GM19455 (cell line): ENCODE results near the gene MOB2.

ENCODE experiments used
- ATAC-seq: cut with Tn5 transposase; IDR thresholded peaks from one replicate; pipeline ENCODE4 v1.9.1; 2021; ENCODE audit not compliant: unreplicated experiment

The MOB2 gene

DNA sequence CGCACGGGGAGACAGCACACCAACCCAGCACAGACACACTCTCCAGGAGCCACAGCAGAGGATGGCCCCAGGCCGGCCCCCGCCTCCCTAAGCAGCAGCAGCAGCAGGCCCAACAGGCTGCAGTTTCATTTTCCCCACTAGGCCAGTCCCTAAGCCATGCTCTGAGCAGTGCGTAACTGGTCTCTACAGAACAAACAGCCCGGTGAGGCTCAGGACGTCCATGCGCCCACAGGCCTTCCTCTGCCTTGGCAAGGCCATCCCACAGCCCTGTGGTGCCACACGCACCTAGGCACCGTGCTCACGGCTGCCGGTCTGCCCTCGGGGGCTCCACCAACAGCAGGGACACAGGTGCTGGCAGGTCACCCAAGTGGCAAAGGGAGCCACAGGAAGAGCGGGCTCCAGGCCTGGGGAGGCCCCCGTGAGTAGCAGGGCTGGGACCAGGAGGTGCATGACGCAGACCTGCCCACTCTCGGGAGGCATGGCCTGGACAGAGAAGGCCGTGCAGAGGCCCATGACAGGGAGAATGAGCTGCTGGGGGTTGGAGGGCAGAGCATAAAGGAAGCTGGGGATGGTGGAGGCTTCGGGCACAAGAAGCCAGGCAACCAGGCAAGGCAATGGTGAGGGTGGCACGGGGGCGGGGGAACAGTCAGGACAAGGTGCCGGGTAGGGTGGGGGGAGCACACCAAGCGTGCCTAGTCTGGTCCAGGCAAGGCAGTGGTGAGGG, 1.4 kb upstream of the MOB2 start:
- no peak for ATAC-seq

- no peak for ATAC-seq
Observed at GRCh38 chr11:1487091-1487850, 692 bp upstream of the MOB2 start.

DNA sequence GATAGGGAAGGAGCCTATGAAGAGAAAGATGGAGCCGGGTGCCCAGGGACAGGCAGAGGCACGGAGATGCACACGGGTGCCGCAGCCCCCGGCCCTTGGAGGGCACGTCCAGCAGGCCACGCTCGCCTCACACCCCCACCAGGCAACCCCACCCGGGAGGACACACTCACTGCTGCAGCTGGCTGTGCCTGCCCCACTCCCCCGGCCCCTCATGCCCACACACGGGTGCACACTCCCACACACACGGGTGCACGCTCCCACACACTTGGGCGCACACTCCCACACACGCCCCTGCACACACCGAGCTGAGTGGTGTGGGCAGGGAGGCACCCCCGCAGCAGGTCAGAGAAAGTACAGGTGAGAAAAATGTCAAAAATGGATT, 1.1 kb downstream of the MOB2 start:
- no peak for ATAC-seq

- ATAC-seq, result no peak
Observed at GRCh38 chr11:1484695-1485503, 1.7 kb downstream of the MOB2 start.

- no peak for ATAC-seq
Observed at GRCh38 chr11:1484061-1484671, 2.4 kb downstream of the MOB2 start.

- ATAC-seq, result no peak
Observed at GRCh38 chr11:1483445-1483961, 3.1 kb downstream of the MOB2 start.

- ATAC-seq, result no peak
Observed at GRCh38 chr11:1482581-1483444, 3.8 kb downstream of the MOB2 start.

DNA sequence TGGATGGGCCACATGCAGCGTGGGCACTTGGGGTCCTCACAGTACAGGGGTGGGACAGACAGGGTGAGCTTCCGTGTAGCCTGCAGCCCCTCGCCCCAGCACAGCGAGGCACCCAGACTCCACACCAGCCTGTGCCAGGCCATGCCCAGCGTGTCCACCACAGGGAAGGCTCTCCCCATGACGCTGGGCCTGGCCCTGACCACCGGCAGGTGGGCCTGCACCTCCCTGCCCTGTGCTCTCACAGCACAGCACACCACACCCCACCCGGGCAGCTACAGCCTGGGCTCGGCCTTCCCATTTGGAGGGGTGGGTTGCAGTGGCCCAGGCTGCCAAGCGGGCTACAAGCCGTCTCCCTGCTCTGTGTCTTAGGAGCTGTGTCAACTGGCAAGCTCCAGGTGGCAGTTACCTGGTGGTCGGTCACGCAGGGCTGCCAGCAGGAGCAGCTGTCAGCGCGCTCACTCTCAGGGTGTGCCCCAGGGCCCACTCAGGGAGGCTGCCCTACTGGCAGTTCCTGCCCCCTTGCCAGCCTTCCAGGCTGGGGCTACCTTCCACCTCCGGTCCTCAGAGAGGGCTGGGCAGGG, 4.6 kb downstream of the MOB2 start:
- ATAC-seq, result no peak

DNA sequence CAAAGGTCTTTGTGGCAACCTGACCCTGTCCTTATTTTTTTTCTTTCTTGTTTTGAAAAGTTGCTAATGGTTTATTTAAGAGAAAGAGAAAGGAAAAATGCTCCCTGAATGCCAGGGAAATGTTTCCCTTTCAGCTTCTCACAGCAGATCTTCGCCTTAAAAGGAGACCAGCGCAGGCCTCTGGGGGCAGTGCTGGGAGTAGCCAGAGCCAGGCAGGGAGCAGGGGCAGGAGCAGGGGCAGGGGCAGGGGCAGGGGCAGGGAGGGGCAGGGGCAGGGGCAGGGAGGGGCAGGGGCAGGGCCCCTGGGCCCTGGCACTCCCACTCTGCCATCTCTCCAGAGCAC, 5.1 kb downstream of the MOB2 start:
- no peak for ATAC-seq

- no peak for ATAC-seq
Observed at GRCh38 chr11:1480555-1481482, 5.8 kb downstream of the MOB2 start.

DNA sequence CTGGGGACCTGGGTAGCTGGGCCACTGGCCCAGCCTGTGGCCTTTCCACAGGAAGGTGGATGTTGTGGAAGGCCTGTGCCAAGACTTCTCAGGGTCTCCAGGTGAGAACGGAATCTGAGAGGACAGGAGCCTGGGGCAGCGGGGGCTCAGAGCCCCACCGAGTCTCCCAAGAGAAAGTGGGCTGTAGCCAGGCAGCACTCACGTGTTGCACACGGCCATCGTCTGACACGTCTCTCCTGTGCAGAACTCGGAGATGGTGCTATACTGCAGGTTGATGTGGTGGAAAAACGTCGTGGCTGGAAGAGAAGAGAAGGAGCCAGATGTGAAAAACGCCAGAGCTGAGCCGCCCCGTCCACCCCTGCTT, 6.4 kb downstream of the MOB2 start:
- no peak for ATAC-seq

- ATAC-seq, result no peak
Observed at GRCh38 chr11:1479678-1480118, 6.9 kb downstream of the MOB2 start.

DNA sequence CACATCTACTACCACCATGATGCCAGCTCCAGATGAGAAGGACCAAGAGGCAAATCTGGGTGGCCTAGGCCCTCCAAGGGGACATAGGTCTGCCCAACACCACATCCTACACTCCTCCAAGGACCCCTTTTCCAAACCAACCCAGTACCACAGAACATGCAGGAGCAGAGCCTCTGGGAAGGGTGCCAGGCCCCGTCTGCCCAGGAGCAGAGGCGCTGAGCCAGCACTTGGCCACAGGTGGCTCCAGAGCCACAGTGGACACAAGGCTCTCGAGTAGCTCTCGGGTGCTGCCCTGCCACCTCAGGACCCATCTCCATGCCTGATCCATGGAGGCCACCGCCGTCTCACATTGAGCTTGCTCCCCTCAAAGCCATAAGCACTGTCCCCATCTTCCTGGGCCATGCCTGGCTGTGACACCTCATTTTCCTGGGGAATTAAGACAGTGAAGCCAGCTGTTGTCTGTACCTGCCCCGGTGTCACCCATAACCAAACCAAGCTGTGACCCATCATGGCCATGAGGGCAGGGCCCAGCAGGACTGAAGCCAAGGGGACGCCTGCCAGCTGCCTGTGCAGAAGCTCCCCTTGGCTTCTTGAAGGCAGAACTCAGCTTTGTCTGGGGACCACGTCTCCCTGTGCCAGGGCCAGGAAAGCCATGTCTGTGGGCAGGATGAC, 7.4 kb downstream of the MOB2 start:
- ATAC-seq, result no peak

- no peak for ATAC-seq
Observed at GRCh38 chr11:1478544-1478943, 8.0 kb downstream of the MOB2 start.

DNA sequence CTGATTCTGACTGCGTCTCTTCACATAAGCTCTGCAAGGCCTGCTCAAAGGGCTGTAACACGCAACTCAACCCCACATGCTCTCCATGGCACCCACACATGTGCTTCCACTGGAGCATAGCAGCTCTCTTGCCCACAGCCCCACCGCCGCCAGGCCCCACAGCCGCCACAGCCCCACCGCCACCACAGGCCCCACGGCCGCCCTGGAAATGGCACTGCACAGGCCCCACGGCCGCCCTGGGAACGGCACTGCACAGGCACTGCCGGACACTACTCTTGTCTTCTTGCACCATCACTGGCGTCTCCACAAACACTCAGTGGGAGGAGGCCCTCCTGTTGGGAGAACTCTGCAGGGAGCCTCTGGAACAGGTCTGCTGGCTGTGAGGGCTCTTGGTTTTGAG, 8.6 kb downstream of the MOB2 start:
- ATAC-seq, result no peak

- no peak for ATAC-seq
Observed at GRCh38 chr11:1476940-1477736, 9.4 kb downstream of the MOB2 start.

DNA sequence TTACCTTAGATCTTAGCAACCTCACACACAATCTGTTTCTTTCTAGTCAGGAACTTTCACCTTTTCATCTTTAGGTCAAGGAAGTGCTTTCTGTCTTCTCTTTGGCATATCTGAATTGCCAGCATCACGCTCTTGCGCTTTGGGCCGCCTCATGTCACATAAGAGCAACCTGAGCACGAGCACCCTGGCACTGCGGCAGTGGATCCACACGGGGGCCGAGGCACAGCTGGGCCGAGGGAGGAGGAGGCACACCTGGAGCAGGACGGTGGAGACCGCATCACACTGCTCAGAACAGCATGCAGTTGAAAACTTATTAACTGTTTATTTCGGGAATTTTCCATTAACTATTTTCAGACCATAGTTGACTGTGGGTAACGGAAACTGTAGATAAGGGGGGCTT, 10.7 kb downstream of the MOB2 start:
- ATAC-seq, result no peak

- no peak for ATAC-seq
Observed at GRCh38 chr11:1473786-1474185, 12.8 kb downstream of the MOB2 start.
